Astrocyte (in vitro differentiated cells and primary cell): ENCODE data around the gene CSPG4. TPM values are rescaled to one million over a fixed set of nuclear protein-coding genes. Genes with fewer than 3 reads are reported as not detected.
"Not testable (repeated sequence)": the region's sequence is repeated elsewhere in the genome, so short reads cannot be mapped to it uniquely, and the experiment has no call there.

ENCODE experiments used
- DNase-seq: peaks from one replicate; pipeline ENCODE4 v3.0.0-alpha.2; 2010; ENCODE audit warnings: low read depth
- FAIRE-seq: peaks from 2 replicates; lab custom pipeline; 2011; peaks lifted over from hg19 to GRCh38; lab: Jason Lieb, UNC
- H2AFZ ChIP-seq: 2 replicates; pipeline ENCODE4 v1.6.0; 2012; ENCODE audit warnings: low read depth, low read length, inconsistent platforms
- H3K27ac ChIP-seq: 2 replicates; pipeline ENCODE4 v1.5.1; 2011; ENCODE audit warnings: low read depth, low read length, inconsistent platforms
- H3K27me3 ChIP-seq: 2 replicates; pipeline ENCODE4 v1.6.0; 2011; ENCODE audit warnings: low read length, inconsistent platforms; ENCODE audit not compliant: insufficient read depth
- H3K36me3 ChIP-seq: 2 replicates; pipeline ENCODE4 v1.5.1; 2011; ENCODE audit warnings: low read length, inconsistent platforms; ENCODE audit not compliant: insufficient read depth
- H3K4me1 ChIP-seq: 2 replicates; pipeline ENCODE4 v1.5.1; 2011; ENCODE audit warnings: low read length, inconsistent platforms; ENCODE audit not compliant: insufficient read depth
- H3K4me2 ChIP-seq: 2 replicates; pipeline ENCODE4 v1.6.0; 2012; ENCODE audit warnings: low read length, inconsistent platforms
- H3K4me3 ChIP-seq: 2 replicates; pipeline ENCODE4 v1.5.1; 2011; ENCODE audit warnings: low read depth, mild to moderate bottlenecking, low read length, inconsistent platforms; ENCODE audit not compliant: insufficient read depth
- H3K79me2 ChIP-seq: 2 replicates; pipeline ENCODE4 v1.6.0; 2012; ENCODE audit warnings: mild to moderate bottlenecking, low read length, inconsistent platforms; ENCODE audit not compliant: insufficient read depth
- H3K9ac ChIP-seq: 2 replicates; pipeline ENCODE4 v1.6.0; 2012; ENCODE audit warnings: mild to moderate bottlenecking, low read length, inconsistent platforms
- H3K9me3 ChIP-seq: 2 replicates; pipeline ENCODE4 v1.5.1; 2012; ENCODE audit warnings: low read depth, mild to moderate bottlenecking, low read length, inconsistent platforms; ENCODE audit not compliant: insufficient read depth
- H4K20me1 ChIP-seq: 2 replicates; pipeline ENCODE4 v1.6.0; 2012; ENCODE audit warnings: low read length, inconsistent platforms; ENCODE audit not compliant: insufficient read depth
- H3K27ac Mint-ChIP-seq: one replicate; pipeline ENCODE4 v1.8.0; 2021; ENCODE audit warnings: mild to moderate bottlenecking, mixed read lengths; ENCODE audit not compliant: unreplicated experiment
- H3K27me3 Mint-ChIP-seq: one replicate; pipeline ENCODE4 v1.8.0; 2021; ENCODE audit warnings: low read depth, mixed read lengths; ENCODE audit not compliant: unreplicated experiment
- H3K36me3 Mint-ChIP-seq: one replicate; pipeline ENCODE4 v1.8.0; 2021; ENCODE audit warnings: low read depth, mixed read lengths; ENCODE audit not compliant: unreplicated experiment
- H3K4me1 Mint-ChIP-seq: one replicate; pipeline ENCODE4 v1.8.0; 2021; ENCODE audit warnings: low read depth, mixed read lengths; ENCODE audit not compliant: unreplicated experiment
- H3K4me3 Mint-ChIP-seq: one replicate; pipeline ENCODE4 v1.8.0; 2021; ENCODE audit warnings: mild to moderate bottlenecking, moderate library complexity, mixed read lengths; ENCODE audit not compliant: unreplicated experiment
- H3K9me3 Mint-ChIP-seq: one replicate; pipeline ENCODE4 v1.8.0; 2021; ENCODE audit warnings: mild to moderate bottlenecking, mixed read lengths; ENCODE audit not compliant: unreplicated experiment
- EZH2 ChIP-seq: IDR thresholded peaks from 2 replicates; pipeline ENCODE4 v1.6.1; 2012; ENCODE audit warnings: mild to moderate bottlenecking, low read length, inconsistent platforms; ENCODE audit not compliant: insufficient read depth
- total RNA-seq: library from RNA; stranded (reverse); gene quantifications from 2 replicates; pipeline ENCODE4 v1.2.1, GENCODE V29; 2021
- TF ChIP-seq, protein P1 (sequence below): IDR thresholded peaks from 2 replicates; pipeline ENCODE4 v1.5.1; 2011; ENCODE audit warnings: low read depth, mild to moderate bottlenecking, inconsistent platforms, low read length, moderate library complexity; ENCODE audit not compliant: insufficient read depth

CSPG4 gene
- total RNA-seq, 1 donor from 2014 or later: 26.9 TPM

DNA sequence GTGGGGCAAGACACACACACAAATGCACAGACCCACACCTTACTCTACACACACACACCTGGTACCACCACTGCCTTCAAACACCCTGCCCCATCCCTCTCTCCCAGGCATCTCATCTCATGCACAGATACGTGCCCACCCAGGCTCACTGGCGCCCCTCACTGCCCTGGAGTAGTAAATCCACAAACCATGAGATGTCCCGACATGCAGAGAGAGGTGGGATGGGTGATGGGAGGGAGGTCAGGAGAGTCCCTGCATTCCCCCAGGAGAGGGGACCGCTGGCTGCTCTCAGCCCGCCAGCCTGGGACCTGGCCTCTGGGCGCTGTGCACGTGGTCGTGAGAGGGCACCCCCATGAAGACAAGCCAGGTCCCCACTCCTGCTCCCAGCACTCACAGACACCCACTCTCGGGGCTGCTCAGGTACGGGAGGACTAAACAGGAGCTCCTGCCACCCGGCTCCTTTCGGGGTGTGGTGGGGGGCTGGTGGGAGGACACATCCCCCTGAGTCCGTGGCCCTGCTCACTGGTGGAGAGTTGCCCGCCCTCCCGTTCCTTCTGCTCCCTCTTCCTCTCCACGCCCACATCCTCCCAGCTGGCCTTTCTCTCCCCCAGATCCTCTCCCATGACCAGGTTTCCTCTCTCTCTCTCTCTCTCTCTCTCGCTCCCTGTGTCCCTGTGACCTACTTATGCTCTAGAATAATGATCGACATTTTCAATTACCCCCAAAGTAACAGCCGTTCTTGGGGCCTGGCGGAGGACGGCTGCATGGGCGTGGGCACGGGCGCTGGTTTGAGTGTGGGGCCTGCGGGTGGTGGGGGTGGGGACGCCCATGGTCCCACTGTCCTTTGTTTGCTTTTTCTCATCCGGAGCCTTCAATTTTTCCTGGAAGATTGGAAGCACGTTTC is 18.9 kb upstream of the CSPG4 start:
- Histone ChIP-seq H4K20me1 (no peaks in the 10 kb centered on the region), H3K27ac (no peak overlapping the region), H3K9ac (no peak overlapping the region), H2AFZ (peak overlapping the region; percentile 47), H3K4me3 (no peak overlapping the region), H3K9me3 (no peaks in the 10 kb centered on the region), H3K4me2 (peak overlapping the region; percentile 45), H3K36me3 (no peaks in the 10 kb centered on the region), H3K27me3 (no peaks in the 10 kb centered on the region), H3K79me2 (no peaks in the 10 kb centered on the region), H3K4me1 (peaks cover 2% of the 10 kb centered on the region)
- no peak for DNase-seq
- no peak for FAIRE-seq
- H3K9me3 Mint-ChIP-seq: no peaks in the 10 kb centered on the region
- TF ChIP-seq, protein P1, sequence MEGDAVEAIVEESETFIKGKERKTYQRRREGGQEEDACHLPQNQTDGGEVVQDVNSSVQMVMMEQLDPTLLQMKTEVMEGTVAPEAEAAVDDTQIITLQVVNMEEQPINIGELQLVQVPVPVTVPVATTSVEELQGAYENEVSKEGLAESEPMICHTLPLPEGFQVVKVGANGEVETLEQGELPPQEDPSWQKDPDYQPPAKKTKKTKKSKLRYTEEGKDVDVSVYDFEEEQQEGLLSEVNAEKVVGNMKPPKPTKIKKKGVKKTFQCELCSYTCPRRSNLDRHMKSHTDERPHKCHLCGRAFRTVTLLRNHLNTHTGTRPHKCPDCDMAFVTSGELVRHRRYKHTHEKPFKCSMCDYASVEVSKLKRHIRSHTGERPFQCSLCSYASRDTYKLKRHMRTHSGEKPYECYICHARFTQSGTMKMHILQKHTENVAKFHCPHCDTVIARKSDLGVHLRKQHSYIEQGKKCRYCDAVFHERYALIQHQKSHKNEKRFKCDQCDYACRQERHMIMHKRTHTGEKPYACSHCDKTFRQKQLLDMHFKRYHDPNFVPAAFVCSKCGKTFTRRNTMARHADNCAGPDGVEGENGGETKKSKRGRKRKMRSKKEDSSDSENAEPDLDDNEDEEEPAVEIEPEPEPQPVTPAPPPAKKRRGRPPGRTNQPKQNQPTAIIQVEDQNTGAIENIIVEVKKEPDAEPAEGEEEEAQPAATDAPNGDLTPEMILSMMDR: no peak
- TF ChIP-seq EZH2: no peak
- H3K27me3 Mint-ChIP-seq: peaks cover 11% of the 10 kb centered on the region
- H3K27ac Mint-ChIP-seq: no peak overlapping the region
- peaks cover 10% of the 10 kb centered on the region for H3K4me1 Mint-ChIP-seq
- no peaks in the 10 kb centered on the region for H3K36me3 Mint-ChIP-seq
- H3K4me3 Mint-ChIP-seq: no peak overlapping the region

DNA sequence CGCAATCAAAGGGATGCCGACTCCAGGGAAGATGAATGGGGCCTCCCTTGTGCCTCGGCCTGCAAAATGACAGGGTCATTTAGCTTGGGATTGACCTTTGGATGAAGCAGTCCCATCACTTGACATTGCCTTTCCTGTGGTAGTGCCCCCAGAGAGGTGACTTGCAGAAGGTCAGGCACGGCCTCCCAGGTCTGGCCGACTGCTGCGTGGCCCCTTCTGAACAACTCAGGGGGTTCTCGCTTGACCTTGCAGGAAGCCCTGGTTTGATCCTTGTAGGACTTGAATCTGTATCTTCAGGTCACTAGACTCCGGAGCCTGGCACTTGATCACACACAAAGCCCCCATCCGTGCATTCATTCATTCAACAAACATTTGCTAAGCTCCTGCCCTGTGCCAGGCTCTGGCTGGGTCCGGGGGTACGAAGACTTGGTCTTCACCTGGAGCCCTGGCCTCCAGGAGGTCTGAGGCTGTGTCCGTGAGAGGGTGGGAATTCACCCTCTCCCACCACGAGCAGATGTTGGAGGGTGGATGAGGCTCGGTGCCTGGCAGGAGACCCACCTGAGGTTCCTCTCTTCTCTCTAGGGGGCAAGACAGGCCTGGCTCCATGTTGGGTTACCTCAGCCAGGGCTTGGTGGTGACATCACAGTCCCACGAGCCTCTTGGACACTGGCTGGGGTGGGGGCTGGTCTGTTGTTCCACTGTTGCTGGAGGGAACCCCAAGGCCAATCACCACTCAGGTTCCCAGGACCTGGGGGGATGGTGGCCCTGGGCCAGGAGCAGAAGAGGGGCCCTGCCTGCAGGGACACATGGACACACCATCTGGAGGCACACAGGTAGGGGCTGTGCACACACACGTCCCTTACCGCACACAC is 18.0 kb upstream of the CSPG4 start:
- not testable (repeated sequence) for H3K36me3 ChIP-seq, H3K9ac ChIP-seq, H4K20me1 ChIP-seq, DNase-seq, H3K27me3 ChIP-seq, H3K27ac Mint-ChIP-seq, H3K79me2 ChIP-seq, H3K4me2 ChIP-seq, H3K4me1 ChIP-seq, H3K4me3 ChIP-seq, FAIRE-seq, H3K9me3 Mint-ChIP-seq, H3K4me3 Mint-ChIP-seq, H3K36me3 Mint-ChIP-seq, H3K9me3 ChIP-seq, H2AFZ ChIP-seq, H3K27ac ChIP-seq
- H3K4me1 Mint-ChIP-seq: peaks cover 10% of the 10 kb centered on the region
- H3K27me3 Mint-ChIP-seq: peaks cover 11% of the 10 kb centered on the region

DNA sequence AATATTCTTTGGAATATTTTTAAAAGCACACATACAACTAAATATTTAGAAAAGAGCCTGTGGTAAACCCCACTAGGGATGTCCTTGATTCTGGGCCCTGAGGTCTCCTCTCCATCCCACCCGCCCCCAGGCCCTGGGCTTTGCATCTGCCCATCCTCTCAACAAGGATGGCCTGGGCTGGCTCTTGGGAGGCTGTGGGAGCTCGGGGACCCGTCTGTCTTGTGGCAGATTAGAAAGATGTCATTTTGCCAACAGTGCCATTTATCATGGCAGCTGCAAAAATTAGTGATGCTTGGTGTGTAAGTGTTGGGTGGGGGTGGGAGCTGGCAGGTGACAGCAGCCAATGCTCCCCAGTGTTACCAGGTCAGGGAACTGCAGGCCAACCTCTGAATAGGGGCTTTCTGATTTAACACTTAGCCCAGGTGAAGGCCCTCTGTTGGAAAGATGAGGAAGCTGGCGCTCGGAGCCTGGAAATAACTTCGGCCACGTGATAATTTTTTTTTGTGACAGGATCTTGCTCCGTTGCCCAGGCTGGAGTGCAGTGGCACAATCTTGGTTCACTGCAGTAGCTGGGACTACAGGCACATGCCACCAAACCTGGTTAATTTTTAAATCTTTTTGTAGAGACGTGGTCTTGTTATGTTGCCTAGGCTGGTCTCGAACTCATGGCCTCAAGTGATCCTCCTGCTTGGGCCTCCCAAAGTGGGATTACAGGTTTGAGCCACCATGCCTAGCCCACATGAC is 16.9 kb upstream of the CSPG4 start:
- H3K79me2 ChIP-seq: no peaks in the 10 kb centered on the region
- no peaks in the 10 kb centered on the region for H3K9me3 ChIP-seq
- no peak for FAIRE-seq
- H2AFZ ChIP-seq: no peak overlapping the region
- no peak overlapping the region for H3K4me3 ChIP-seq
- no peaks in the 10 kb centered on the region for H3K27me3 ChIP-seq
- TF ChIP-seq EZH2: no peak
- TF ChIP-seq, protein P1: no peak
- DNase-seq: no peak
- no peaks in the 10 kb centered on the region for H4K20me1 ChIP-seq
- H3K27ac ChIP-seq: no peak overlapping the region
- no peaks in the 10 kb centered on the region for H3K9me3 Mint-ChIP-seq
- H3K36me3 ChIP-seq: no peaks in the 10 kb centered on the region
- H3K4me1 Mint-ChIP-seq: peaks cover 6% of the 10 kb centered on the region
- peaks cover 11% of the 10 kb centered on the region for H3K27me3 Mint-ChIP-seq
- H3K4me1 ChIP-seq: peaks cover 2% of the 10 kb centered on the region
- H3K4me3 Mint-ChIP-seq: no peak overlapping the region
- no peak overlapping the region for H3K27ac Mint-ChIP-seq
- H3K4me2 ChIP-seq: no peak overlapping the region
- no peaks in the 10 kb centered on the region for H3K36me3 Mint-ChIP-seq
- no peak overlapping the region for H3K9ac ChIP-seq
